H1 (cell line): ENCODE results near the gene SLC22A24. TPM values are rescaled to one million over a fixed set of nuclear protein-coding genes. Genes with fewer than 3 reads are reported as not detected.

ENCODE experiments used
- CTCF ChIA-PET: fragments of 300-600 bp; sonication (Branson Sonifier 250); formaldehyde crosslinking; loops from one replicate; lab custom pipeline; 2021; ENCODE audit not compliant: partially characterized antibody; lab: Charles Lee
- POLR2A ChIA-PET: fragments of 300-600 bp; sonication (Branson Sonifier 250); formaldehyde crosslinking; loops from one replicate; lab custom pipeline; 2021; ENCODE audit warnings: inconsistent platforms; ENCODE audit not compliant: partially characterized antibody; lab: Charles Lee
- DNase-seq, 2 experiments: peaks; one replicate each; pipeline versions ENCODE4 v3.0.0 to v3.0.0-alpha.2; 2010 to 2022; ENCODE audit warnings: low spot score in 2 of 2, low read depth in 1 of 2, mixed read lengths in 1 of 2
- FAIRE-seq: peaks from 2 replicates; lab custom pipeline; 2011; peaks lifted over from hg19 to GRCh38; lab: Jason Lieb, UNC
- H2AFZ ChIP-seq: 2 replicates; pipeline ENCODE4 v1.8.1; 2012; ENCODE audit warnings: low read length, inconsistent platforms
- H2AK5ac ChIP-seq: 2 replicates; pipeline ENCODE4 v1.6.1; 2013; ENCODE audit warnings: low read depth, low read length
- H2BK120ac ChIP-seq: replicated peaks from 2 replicates; pipeline ENCODE3; 2013; ENCODE audit warnings: low read depth, low read length, inconsistent platforms
- H2BK12ac ChIP-seq: 2 replicates; pipeline ENCODE4 v1.6.1; 2013; ENCODE audit warnings: low read depth, low read length
- H2BK15ac ChIP-seq: 2 replicates; pipeline ENCODE4 v1.6.1; 2013; ENCODE audit warnings: low read length
- H2BK20ac ChIP-seq: 2 replicates; pipeline ENCODE4 v1.6.1; 2013; ENCODE audit warnings: low read length
- H2BK5ac ChIP-seq: 2 replicates; pipeline ENCODE4 v1.6.1; 2013; ENCODE audit warnings: low read depth, low read length
- H3K14ac ChIP-seq: 2 replicates; pipeline ENCODE4 v1.6.1; 2013; ENCODE audit warnings: inconsistent platforms; ENCODE audit not compliant: insufficient read length
- H3K18ac ChIP-seq: 2 replicates; pipeline ENCODE4 v1.6.1; 2013; ENCODE audit warnings: low read length; ENCODE audit errors: extremely low read depth
- H3K23ac ChIP-seq: 2 replicates; pipeline ENCODE4 v1.6.1; 2013; ENCODE audit warnings: inconsistent platforms; ENCODE audit not compliant: insufficient read length
- H3K23me2 ChIP-seq: 2 replicates; pipeline ENCODE4 v1.6.1; 2013; ENCODE audit warnings: low read depth, low read length
- H3K27ac ChIP-seq: 2 replicates; pipeline ENCODE4 v1.6.1; 2011; ENCODE audit warnings: low read depth, low read length, inconsistent platforms
- H3K27me3 ChIP-seq, 4 experiments: replicated peaks in 1 of 4; 1 replicate in 1 of 4; 2 replicates in 3 of 4; pipeline versions ENCODE4 v1.6.1 to v1.8.1; 2011 to 2013; ENCODE audit warnings: low read length in 3 of 4, mild to moderate bottlenecking in 3 of 4, inconsistent platforms in 2 of 4, mixed read lengths in 2 of 4, moderate library complexity in 1 of 4; ENCODE audit not compliant: control insufficient read depth in 3 of 4, insufficient read depth in 3 of 4; ENCODE audit errors: extremely low read depth in 1 of 4
- H3K36me3 ChIP-seq, 4 experiments: 2 replicates each; pipeline versions ENCODE4 v1.6.1 to v1.8.1; 2011 to 2013; ENCODE audit warnings: mild to moderate bottlenecking in 4 of 4, low read length in 3 of 4, moderate library complexity in 2 of 4, control low read depth in 1 of 4, inconsistent platforms in 1 of 4; ENCODE audit not compliant: insufficient read depth in 4 of 4, control insufficient read depth in 2 of 4
- H3K4ac ChIP-seq: replicated peaks from 2 replicates; pipeline ENCODE3; 2013; ENCODE audit warnings: low read length, low read depth, mixed read lengths, inconsistent platforms; ENCODE audit not compliant: insufficient read length
- H3K4me1 ChIP-seq, 4 experiments: replicated peaks in 1 of 4; 1 replicate in 1 of 4; 2 replicates in 3 of 4; pipeline versions ENCODE4 v1.6.1 to v1.8.1; 2011 to 2013; ENCODE audit warnings: low read length in 3 of 4, inconsistent platforms in 2 of 4, mixed read lengths in 1 of 4; ENCODE audit not compliant: insufficient read depth in 4 of 4, control insufficient read depth in 3 of 4
- H3K4me2 ChIP-seq, 2 experiments: 2 replicates each; pipeline versions ENCODE4 v1.6.1 to v1.8.1; 2011 to 2013; ENCODE audit warnings: low read depth in 2 of 2, low read length in 2 of 2, control low read depth in 1 of 2, inconsistent platforms in 1 of 2, mild to moderate bottlenecking in 1 of 2; ENCODE audit not compliant: insufficient read depth in 1 of 2
- H3K4me3 ChIP-seq, 4 experiments: fragments of 200-600, 300-600 bp in 1 of 4; sonication (generic), shearing (Covaris generic), sonication (Bioruptor Twin) in 1 of 4; 2 replicates each; pipeline versions ENCODE4 v1.5.1 to v1.8.1; 2011 to 2016; ENCODE audit warnings: low read length in 4 of 4, low read depth in 3 of 4, control low read depth in 2 of 4, inconsistent platforms in 2 of 4, mild to moderate bottlenecking in 2 of 4, mixed read lengths in 1 of 4, moderate library complexity in 1 of 4; ENCODE audit not compliant: insufficient read depth in 2 of 4; ENCODE audit errors: extremely low read depth in 1 of 4
- H3K56ac ChIP-seq: replicated peaks from 2 replicates; pipeline ENCODE3; 2013; ENCODE audit warnings: low read depth, mild to moderate bottlenecking, mixed read lengths, low read length, inconsistent platforms; ENCODE audit not compliant: insufficient read length
- H3K79me1 ChIP-seq: 2 replicates; pipeline ENCODE4 v1.6.1; 2013; ENCODE audit warnings: low read depth, low read length, control low read depth
- H3K79me2 ChIP-seq, 2 experiments: 2 replicates each; pipeline versions ENCODE4 v1.6.1 to v1.8.1; 2012 to 2013; ENCODE audit warnings: low read length in 2 of 2, mild to moderate bottlenecking in 2 of 2, inconsistent platforms in 1 of 2; ENCODE audit not compliant: insufficient read depth in 2 of 2, control insufficient read depth in 1 of 2
- H3K9ac ChIP-seq, 4 experiments: replicated peaks in 1 of 4; 1 replicate in 1 of 4; 2 replicates in 3 of 4; pipeline versions ENCODE4 v1.6.1 to v1.8.1; 2011 to 2013; ENCODE audit warnings: low read depth in 3 of 4, low read length in 3 of 4, control low read depth in 2 of 4, mild to moderate bottlenecking in 2 of 4, moderate library complexity in 2 of 4, inconsistent platforms in 1 of 4; ENCODE audit errors: extremely low read depth in 1 of 4
- H3K9me3 ChIP-seq, 2 experiments: 2 replicates each; pipeline versions ENCODE4 v1.6.1 to v1.8.1; 2012 to 2013; ENCODE audit warnings: mild to moderate bottlenecking in 2 of 2, moderate library complexity in 2 of 2, control low read depth in 1 of 2, inconsistent platforms in 1 of 2, low read depth in 1 of 2, low read length in 1 of 2, mixed read lengths in 1 of 2; ENCODE audit not compliant: insufficient read depth in 2 of 2
- H4K20me1 ChIP-seq, 2 experiments: replicated peaks in 1 of 2; 2 replicates each; pipeline versions ENCODE3 to v1.8.1; 2011 to 2013; ENCODE audit warnings: inconsistent platforms in 2 of 2, low read length in 2 of 2, mild to moderate bottlenecking in 1 of 2; ENCODE audit not compliant: insufficient read depth in 2 of 2, control insufficient read depth in 1 of 2
- H4K5ac ChIP-seq: 2 replicates; pipeline ENCODE4 v1.6.1; 2013; ENCODE audit warnings: low read length, low read depth, mixed read lengths, inconsistent platforms; ENCODE audit not compliant: insufficient read length
- H4K8ac ChIP-seq: 2 replicates; pipeline ENCODE4 v1.8.0; 2013; ENCODE audit warnings: mild to moderate bottlenecking, moderate library complexity, low read length, inconsistent platforms; ENCODE audit not compliant: insufficient read depth; ENCODE audit errors: extremely low read depth
- H4K91ac ChIP-seq: replicated peaks from 2 replicates; pipeline ENCODE3; 2013; ENCODE audit warnings: low read length, mixed read lengths, inconsistent platforms; ENCODE audit not compliant: insufficient read length
- CTBP2 ChIP-seq: IDR thresholded peaks from 2 replicates; pipeline ENCODE4 v1.7.0; 2011; ENCODE audit warnings: borderline replicate concordance, mild to moderate bottlenecking, moderate library complexity, mixed read lengths, low read length; ENCODE audit not compliant: insufficient read depth, insufficient read length
- EP300 ChIP-seq, 2 experiments: IDR thresholded peaks; 1 replicate in 1 of 2; 2 replicates in 1 of 2; pipeline ENCODE4 v1.6.1; 2011 to 2012; ENCODE audit warnings: low read depth in 2 of 2, low read length in 2 of 2, mild to moderate bottlenecking in 2 of 2, borderline replicate concordance in 1 of 2, inconsistent platforms in 1 of 2, moderate library complexity in 1 of 2
- FOSL1 ChIP-seq: IDR thresholded peaks from 2 replicates; pipeline ENCODE4 v1.6.1; 2011; ENCODE audit warnings: mild to moderate bottlenecking, low read depth, low read length, moderate library complexity; ENCODE audit not compliant: insufficient read depth
- HDAC6 ChIP-seq: IDR thresholded peaks from one replicate; pipeline ENCODE4 v1.7.1; 2012; ENCODE audit warnings: low read depth, mild to moderate bottlenecking, inconsistent platforms, low read length, moderate library complexity
- JUN ChIP-seq: IDR thresholded peaks from 2 replicates; pipeline ENCODE4 v1.6.1; 2011; ENCODE audit warnings: low read depth, mild to moderate bottlenecking, improper control_type of control experiment, low read length
- JUND ChIP-seq: IDR thresholded peaks from 2 replicates; pipeline ENCODE4 v1.6.1; 2011; ENCODE audit warnings: mild to moderate bottlenecking, improper control_type of control experiment, low read length
- POU5F1 ChIP-seq: IDR thresholded peaks from 2 replicates; pipeline ENCODE4 v1.6.1; 2011; ENCODE audit warnings: low read depth, mild to moderate bottlenecking, low read length, moderate library complexity
- SP1 ChIP-seq: IDR thresholded peaks from 2 replicates; pipeline ENCODE4 v1.6.1; 2011; ENCODE audit warnings: low read depth, low read length
- TAF7 ChIP-seq: optimal IDR thresholded peaks from 2 replicates; pipeline ENCODE3; 2011; ENCODE audit warnings: low read depth, mild to moderate bottlenecking, inconsistent platforms, low read length, moderate library complexity, borderline replicate concordance
- TEAD4 ChIP-seq: IDR thresholded peaks from 2 replicates; pipeline ENCODE4 v1.6.1; 2012; ENCODE audit warnings: low read depth, low read length, inconsistent platforms, mixed read lengths
- WGBS, 2 experiments: shearing (Covaris generic) in 1 of 2; methylation state at CpG; one replicate each; pipeline versions ENCODE4 v1.1.6 to v1.1.7; 2013 to 2015; ENCODE audit warnings: low lambda C conversion rate in 2 of 2, mixed read lengths in 2 of 2, inconsistent platforms in 1 of 2, low coverage in 1 of 2, missing lambda C conversion rate in 1 of 2; ENCODE audit not compliant: insufficient replicate concordance in 2 of 2, insufficient coverage in 1 of 2, insufficient read length in 1 of 2; ENCODE audit errors: extremely low coverage in 1 of 2, missing lambda C conversion rate in 1 of 2; 5-methylcytosine and 5-hydroxymethylcytosine counted together
- long read RNA-seq, 2 experiments: library from RNA in 1 of 2; library from capped mRNA in 1 of 2; stranded (forward); transcript quantifications; one replicate each; pipeline ENCODE4 v2.0.0, GENCODE V29; 2021; ENCODE audit warnings: inconsistent platforms in 1 of 2
- polyA minus RNA-seq, 3 experiments: library from RNA; depleted of rRNA, polyadenylated mRNA; stranded (reverse); fragments of >200 nt; gene quantifications; 1 replicate in 2 of 3; 2 replicates in 1 of 3; pipeline ENCODE4 v1.2.3, GENCODE V29; 2011
- polyA plus RNA-seq, 7 experiments: library from polyadenylated mRNA; depleted of rRNA in 3 of 7; stranded (reverse) in 5 of 7; unstranded in 2 of 7; fragments of >200 nt in 5 of 7; fragments of 200-250 nt in 2 of 7; gene quantifications; 1 replicate in 5 of 7; 2 replicates in 1 of 7; 4 replicates in 1 of 7; pipeline versions ENCODE4 v1.2.1 to v1.2.3, GENCODE V29; 2011 to 2013; ENCODE audit warnings: missing spikeins in 2 of 7, mixed read lengths in 2 of 7
- total RNA-seq: library from RNA; stranded (reverse); fragmentation: NEBNext Ultra II Directional; extraction: Animal tissue kit (Norgen Biotek cat#: 25700); gene quantifications from 2 replicates; pipeline ENCODE4 v1.2.1, GENCODE V29; 2021

SLC22A24 gene, protein sequence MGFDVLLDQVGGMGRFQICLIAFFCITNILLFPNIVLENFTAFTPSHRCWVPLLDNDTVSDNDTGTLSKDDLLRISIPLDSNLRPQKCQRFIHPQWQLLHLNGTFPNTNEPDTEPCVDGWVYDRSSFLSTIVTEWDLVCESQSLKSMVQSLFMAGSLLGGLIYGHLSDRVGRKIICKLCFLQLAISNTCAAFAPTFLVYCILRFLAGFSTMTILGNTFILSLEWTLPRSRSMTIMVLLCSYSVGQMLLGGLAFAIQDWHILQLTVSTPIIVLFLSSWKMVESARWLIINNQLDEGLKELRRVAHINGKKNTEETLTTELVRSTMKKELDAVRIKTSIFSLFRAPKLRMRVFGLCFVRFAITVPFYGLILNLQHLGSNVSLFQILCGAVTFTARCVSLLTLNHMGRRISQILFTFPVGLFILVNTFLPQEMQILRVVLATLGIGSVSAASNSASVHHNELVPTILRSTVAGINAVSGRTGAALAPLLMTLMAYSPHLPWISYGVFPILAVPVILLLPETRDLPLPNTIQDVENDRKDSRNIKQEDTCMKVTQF
- total RNA-seq, result not detected in 2 replicates
- polyA plus RNA-seq (2011; rRNA removed), result not detected in 2 replicates
- polyA plus RNA-seq (2011; cell fraction: cytosol; rRNA removed), result not detected
- not detected for polyA plus RNA-seq (2011; cell fraction: nucleus; rRNA removed)
- polyA plus RNA-seq (2012, experiment 1 of 2), result not detected in 4 replicates
- not detected for polyA plus RNA-seq (2012, experiment 2 of 2)
- not detected for polyA plus RNA-seq (2013, experiment 1 of 2)
- polyA plus RNA-seq (2013, experiment 2 of 2), result not detected
- not detected in 2 replicates for polyA minus RNA-seq (2011; rRNA and poly(A)+ RNA removed)
- not detected for polyA minus RNA-seq (2011; cell fraction: cytosol; rRNA and poly(A)+ RNA removed)
- polyA minus RNA-seq (2011; cell fraction: nucleus; rRNA and poly(A)+ RNA removed), result not detected
- long read RNA-seq, experiment 1, result 0 reads
- long read RNA-seq, experiment 2, result 0 reads

DNA sequence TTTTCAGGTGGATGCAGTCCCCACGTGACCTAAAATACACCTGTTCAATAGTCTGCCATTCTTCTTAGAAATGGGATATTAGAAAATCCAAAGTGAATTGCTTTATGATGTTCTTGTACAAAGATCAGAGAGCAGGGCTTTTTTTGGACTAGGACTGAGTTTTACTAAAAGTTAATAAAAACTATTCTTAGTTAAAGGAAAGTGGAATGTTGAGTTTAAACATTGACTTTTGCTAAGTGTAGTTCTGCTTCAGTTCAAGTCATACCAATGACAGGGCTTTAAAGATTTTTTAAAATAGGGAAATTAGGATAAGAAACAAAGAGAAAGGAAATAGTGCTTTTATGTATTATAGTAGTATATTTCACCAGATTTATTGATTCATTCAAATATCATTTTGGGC, at the start of gene SLC22A24:
TSS of gene SLC22A24 (minus strand) at position 101 of the 400 bp plus-strand sequence. CDS start 442 bp downstream, outside the sequence.
- FAIRE-seq (no peak), DNase-seq (no peak)
- no peak within 1 kb of the TSS for H3K23ac ChIP-seq
- no peaks in the 10 kb centered on the region; a peak in 1 of 8 replicates for H3K36me3 ChIP-seq
- H2AFZ ChIP-seq, result no peak within 1 kb of the TSS
- H3K79me2 ChIP-seq, result no peaks in the 10 kb centered on the region
- no peak within 1 kb of the TSS for H2BK15ac ChIP-seq
- no peaks in the 10 kb centered on the region for H3K4me1 ChIP-seq
- H3K27me3 ChIP-seq, result no peaks in the 10 kb centered on the region; a peak in 1 of 7 replicates
- no peak within 1 kb of the TSS for H3K4me3 ChIP-seq
- ChIA-PET POLR2A (no interaction called here), CTCF (interaction anchor here (0.9 to 1.2 kb wide), 3 partner anchors 38 to 69 kb away, joined by 3 to 5 read pairs (median 3); no protein-coding TSS in a partner anchor)
- H4K5ac ChIP-seq, result no peak within 1 kb of the TSS
- no peak within 1 kb of the TSS for H2AK5ac ChIP-seq
- no peak within 1 kb of the TSS for H2BK20ac ChIP-seq
- no peak within 1 kb of the TSS for H3K4ac ChIP-seq
- H3K56ac ChIP-seq, result no peak within 1 kb of the TSS
- no peak within 1 kb of the TSS for H4K91ac ChIP-seq
- H3K9me3 ChIP-seq, result no peaks in the 10 kb centered on the region
- no peaks in the 10 kb centered on the region for H3K79me1 ChIP-seq
- no peak within 1 kb of the TSS for H2BK12ac ChIP-seq
- H3K9ac ChIP-seq, result no peak within 1 kb of the TSS
- WGBS, 2 experiments, result 89% methylated on average over 1 of the region's 1 CpG; no CpG with 5 or more reads in 1 of the 2 experiments
- H3K27ac ChIP-seq, result no peak within 1 kb of the TSS
- H3K14ac ChIP-seq, result no peak within 1 kb of the TSS
- H3K23me2 ChIP-seq, result no peaks in the 10 kb centered on the region
- H4K20me1 ChIP-seq, result no peaks in the 10 kb centered on the region
- no peak within 1 kb of the TSS for H4K8ac ChIP-seq
- H2BK5ac ChIP-seq, result no peak within 1 kb of the TSS
- H3K18ac ChIP-seq, result no peak within 1 kb of the TSS
- H3K4me2 ChIP-seq, result no peak within 1 kb of the TSS
- no peak within 1 kb of the TSS for H2BK120ac ChIP-seq
- TF ChIP-seq TAF7 (no peak), TEAD4 (no peak), CTBP2 (no peak), POU5F1 (no peak), SP1 (no peak), JUND (no peak), FOSL1 (no peak), EP300 (IDR thresholded peaks at IDR 0.05; ENCODE audit: borderline replicate concordance in 1 of 2, low read depth in 2 of 2, low read length in 2 of 2) (no peak), HDAC6 (no peak), JUN (no peak)
